IPS-18a (cell line): ENCODE measurements around the gene NT5DC4.
"Not testable (repeated sequence)": the region's sequence is repeated elsewhere in the genome, so short reads cannot be mapped to it uniquely, and the experiment has no call there.

ENCODE experiments used
- H3K27ac ChIP-seq: one replicate; pipeline ENCODE4 v1.5.1; 2013; ENCODE audit warnings: low read length
- H3K27me3 ChIP-seq: one replicate; pipeline ENCODE4 v1.6.1; 2013; ENCODE audit warnings: mild to moderate bottlenecking, low read length; ENCODE audit not compliant: control insufficient read depth, insufficient read depth
- H3K36me3 ChIP-seq: one replicate; pipeline ENCODE4 v1.6.1; 2013; ENCODE audit warnings: low read depth, low read length; ENCODE audit not compliant: control insufficient read depth
- H3K4me1 ChIP-seq: one replicate; pipeline ENCODE4 v1.6.1; 2013; ENCODE audit warnings: low read depth, low read length; ENCODE audit not compliant: control insufficient read depth
- H3K4me3 ChIP-seq: one replicate; pipeline ENCODE4 v1.5.1; 2013; ENCODE audit warnings: low read length
- H3K9ac ChIP-seq: one replicate; pipeline ENCODE4 v1.6.1; 2013; ENCODE audit warnings: mild to moderate bottlenecking, low read length, moderate library complexity
- H3K9me3 ChIP-seq: one replicate; pipeline ENCODE4 v1.6.1; 2013; ENCODE audit warnings: low read depth, low read length; ENCODE audit not compliant: control insufficient read depth

Gene NT5DC4

GRCh38 chr2:112714836-112715631 lies 5.8 kb upstream of the NT5DC4 start:
- no peaks in the 10 kb centered on the region for H3K27me3 ChIP-seq
- H3K36me3 ChIP-seq = no peaks in the 10 kb centered on the region
- no peak overlapping the region for H3K27ac ChIP-seq
- no peak overlapping the region for H3K9ac ChIP-seq
- no peaks in the 10 kb centered on the region for H3K4me1 ChIP-seq
- no peaks in the 10 kb centered on the region for H3K9me3 ChIP-seq
- H3K4me3 ChIP-seq = no peak overlapping the region

- not testable (repeated sequence) for H3K36me3 ChIP-seq, H3K9me3 ChIP-seq, H3K4me3 ChIP-seq, H3K27me3 ChIP-seq, H3K27ac ChIP-seq, H3K4me1 ChIP-seq, H3K9ac ChIP-seq
Observed at GRCh38 chr2:112716094-112716493, 4.7 kb upstream of the NT5DC4 start.

- H3K9me3 ChIP-seq, H3K27me3 ChIP-seq, H3K9ac ChIP-seq, H3K4me3 ChIP-seq, H3K4me1 ChIP-seq, H3K27ac ChIP-seq, H3K36me3 ChIP-seq: not testable (repeated sequence)
Observed at GRCh38 chr2:112716826-112717352, 3.9 kb upstream of the NT5DC4 start.

GRCh38 chr2:112718863-112719370 lies 1.9 kb upstream of the NT5DC4 start:
- Histone ChIP-seq H3K4me3 (no peak overlapping the region), H3K27me3 (no peaks in the 10 kb centered on the region), H3K27ac (no peak overlapping the region), H3K9me3 (no peaks in the 10 kb centered on the region), H3K4me1 (no peaks in the 10 kb centered on the region), H3K9ac (no peak overlapping the region), H3K36me3 (no peaks in the 10 kb centered on the region)

GRCh38 chr2:112721819-112722522 lies 1.2 kb downstream of the NT5DC4 start:
- Histone ChIP-seq H3K9me3 (no peaks in the 10 kb centered on the region), H3K27ac (no peak overlapping the region), H3K9ac (no peak overlapping the region), H3K36me3 (no peaks in the 10 kb centered on the region), H3K4me3 (no peak overlapping the region), H3K4me1 (no peaks in the 10 kb centered on the region), H3K27me3 (no peaks in the 10 kb centered on the region)

GRCh38 chr2:112722816-112723546 lies 2.2 kb downstream of the NT5DC4 start:
- Histone ChIP-seq H3K4me3 (no peak overlapping the region), H3K9ac (no peak overlapping the region), H3K4me1 (no peaks in the 10 kb centered on the region), H3K27ac (no peak overlapping the region), H3K27me3 (no peaks in the 10 kb centered on the region), H3K9me3 (no peaks in the 10 kb centered on the region), H3K36me3 (no peaks in the 10 kb centered on the region)

GRCh38 chr2:112723547-112723940 lies 2.7 kb downstream of the NT5DC4 start:
- H3K9ac ChIP-seq = no peak overlapping the region
- H3K4me1 ChIP-seq = no peaks in the 10 kb centered on the region
- no peaks in the 10 kb centered on the region for H3K36me3 ChIP-seq
- H3K27ac ChIP-seq = no peak overlapping the region
- no peaks in the 10 kb centered on the region for H3K27me3 ChIP-seq
- no peaks in the 10 kb centered on the region for H3K9me3 ChIP-seq
- H3K4me3 ChIP-seq = no peak overlapping the region

GRCh38 chr2:112723995-112724394 lies 3.2 kb downstream of the NT5DC4 start:
- no peaks in the 10 kb centered on the region for H3K36me3 ChIP-seq
- H3K4me3 ChIP-seq = no peak overlapping the region
- H3K4me1 ChIP-seq = no peaks in the 10 kb centered on the region
- H3K9ac ChIP-seq = no peak overlapping the region
- no peaks in the 10 kb centered on the region for H3K27me3 ChIP-seq
- H3K9me3 ChIP-seq = no peaks in the 10 kb centered on the region
- H3K27ac ChIP-seq = no peak overlapping the region

GRCh38 chr2:112724591-112725525 lies 4.0 kb downstream of the NT5DC4 start:
- Histone ChIP-seq H3K36me3 (no peaks in the 10 kb centered on the region), H3K4me3 (no peak overlapping the region), H3K9me3 (no peaks in the 10 kb centered on the region), H3K4me1 (no peaks in the 10 kb centered on the region), H3K27me3 (no peaks in the 10 kb centered on the region), H3K27ac (no peak overlapping the region), H3K9ac (no peak overlapping the region)

GRCh38 chr2:112725545-112726457 lies 5.0 kb downstream of the NT5DC4 start:
- Histone ChIP-seq H3K4me1 (no peaks in the 10 kb centered on the region), H3K9me3 (no peaks in the 10 kb centered on the region), H3K9ac (no peak overlapping the region), H3K36me3 (no peaks in the 10 kb centered on the region), H3K27ac (no peak overlapping the region), H3K4me3 (no peak overlapping the region), H3K27me3 (no peaks in the 10 kb centered on the region)
